Activated naive CD8-positive, alpha-beta T cell treated with anti-CD3 and anti-CD28 coated beads for 36 hours (primary cell): Measurements from ENCODE around the gene DDX54. TPM values are rescaled to one million over a fixed set of nuclear protein-coding genes. Genes with fewer than 3 reads are reported as not detected.
A peak's percentile ranks its signal among the peaks of the same experiment; 100 is the strongest.

Experiments used
- DNase-seq: peaks from one replicate; pipeline ENCODE4 v3.0.0; 2021
- H3K27ac Mint-ChIP-seq: one replicate; pipeline ENCODE4 v1.8.0; 2022; ENCODE audit warnings: mild to moderate bottlenecking, moderate library complexity, mixed read lengths
- H3K27me3 Mint-ChIP-seq: one replicate; pipeline ENCODE4 v1.8.0; 2022; ENCODE audit warnings: mild to moderate bottlenecking, mixed read lengths
- H3K36me3 Mint-ChIP-seq: one replicate; pipeline ENCODE4 v1.8.0; 2021; ENCODE audit warnings: mild to moderate bottlenecking, mixed read lengths
- H3K4me1 Mint-ChIP-seq: one replicate; pipeline ENCODE4 v1.8.0; 2021; ENCODE audit warnings: mixed read lengths
- H3K4me3 Mint-ChIP-seq: one replicate; pipeline ENCODE4 v1.8.0; 2022; ENCODE audit warnings: mild to moderate bottlenecking, moderate library complexity, mixed read lengths
- H3K9me3 Mint-ChIP-seq: one replicate; pipeline ENCODE4 v1.8.0; 2022; ENCODE audit warnings: mixed read lengths
- total RNA-seq, 2 experiments: library from RNA; stranded (reverse); gene quantifications; one replicate each; pipeline ENCODE4 v1.2.3, GENCODE V29; 2021

DDX54 gene
- total RNA-seq, 2 experiments from 2014 or later, result 136 to 145 TPM

DNA sequence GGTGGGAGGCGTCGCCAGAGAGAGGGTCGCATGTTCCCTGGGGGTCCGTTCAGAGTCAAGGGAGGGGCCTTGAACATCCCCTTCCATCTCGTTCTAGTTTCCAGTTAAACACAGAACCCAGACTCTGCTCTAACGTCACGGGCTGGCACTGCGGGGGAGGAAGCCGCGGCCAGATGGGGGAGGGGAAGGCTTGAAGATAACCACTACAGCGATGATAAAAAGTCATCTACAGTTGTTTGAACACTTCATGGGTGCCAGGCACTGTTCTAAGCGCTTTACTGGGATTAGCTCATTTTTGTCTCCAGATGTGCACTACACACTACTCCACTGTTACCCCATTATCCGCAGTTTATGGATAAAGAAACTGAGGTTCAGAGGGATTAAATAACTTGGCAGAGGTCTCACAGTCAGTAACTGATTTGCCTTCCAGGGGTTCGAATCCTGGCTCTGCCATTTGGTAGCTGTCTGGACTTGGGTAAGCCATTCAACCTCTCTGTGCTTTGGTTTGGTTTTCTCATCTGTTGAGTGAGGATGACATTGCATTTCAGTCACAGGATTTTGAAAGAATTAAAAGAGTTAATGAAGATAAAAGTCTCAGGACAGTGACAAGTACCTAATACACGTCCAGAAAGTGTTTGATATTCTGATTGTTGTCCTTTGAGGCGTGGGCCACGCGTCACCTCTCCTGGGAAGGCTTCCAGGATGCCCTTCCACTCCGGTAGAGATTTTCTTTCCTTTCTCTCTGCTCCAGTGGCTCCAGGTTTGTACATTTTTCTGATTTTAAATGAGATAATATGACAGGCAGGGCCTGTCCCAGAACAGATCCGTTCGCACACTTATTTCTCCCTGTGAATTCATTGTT, 48.9 kb downstream of the DDX54 start:
- DNase-seq, result peak; percentile 64
- peak overlapping the region; percentile 77 for H3K27ac Mint-ChIP-seq
- H3K4me3 Mint-ChIP-seq, result peak overlapping the region; percentile 69
- H3K4me1 Mint-ChIP-seq, result peaks cover 16% of the 10 kb centered on the region
- H3K27me3 Mint-ChIP-seq, result peaks cover 19% of the 10 kb centered on the region
- H3K9me3 Mint-ChIP-seq, result no peaks in the 10 kb centered on the region
- no peaks in the 10 kb centered on the region for H3K36me3 Mint-ChIP-seq

DNA sequence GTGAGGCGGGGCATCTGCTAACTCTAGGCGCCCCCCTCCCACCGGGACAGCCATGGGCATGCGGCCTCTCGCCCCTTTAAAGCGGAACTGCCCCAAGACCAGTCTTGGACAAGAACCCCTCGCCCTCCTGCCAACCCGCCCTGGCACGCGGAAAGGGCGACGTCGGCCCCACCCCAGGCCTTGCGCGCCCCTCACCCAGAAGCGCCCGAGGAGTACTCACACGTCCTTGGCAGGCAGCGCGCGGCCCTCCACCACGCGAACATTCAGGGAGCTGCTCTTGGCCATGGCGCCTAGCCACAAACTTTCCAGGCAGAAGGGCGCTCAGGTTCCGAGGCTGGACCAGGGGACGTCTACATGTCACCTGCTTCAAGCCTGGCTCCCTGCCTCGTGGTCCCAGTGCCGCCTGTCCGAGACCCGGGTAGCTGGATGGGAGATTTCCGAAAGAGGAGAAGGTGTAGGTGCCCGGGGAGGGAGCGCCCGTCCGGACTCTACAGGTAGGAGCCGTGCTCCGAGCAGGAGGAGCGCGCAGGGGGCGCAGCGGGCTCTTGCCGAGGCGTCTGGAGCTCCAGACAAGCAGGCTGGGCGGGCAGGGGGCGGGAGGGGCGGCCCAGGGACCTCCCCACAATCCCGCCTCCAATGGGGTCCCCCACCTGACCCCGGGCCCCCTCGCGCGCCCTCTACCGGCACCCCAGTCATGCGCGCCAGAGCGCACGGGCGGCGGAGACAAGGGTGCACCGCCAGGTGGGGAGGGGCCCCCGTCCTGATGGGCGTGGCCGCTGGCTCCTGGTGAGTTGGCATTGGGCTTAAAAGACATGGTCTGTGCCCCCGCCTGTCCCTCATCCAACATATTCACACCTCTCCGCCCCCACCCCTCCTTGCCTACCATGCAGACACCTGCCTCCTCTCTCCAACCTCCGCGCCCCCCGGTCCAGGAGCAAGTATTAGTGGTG, 49.8 kb downstream of the DDX54 start, which contains the start of gene RASAL1:
TSS of gene RASAL1 (minus strand) at position 584 of the 950 bp plus-strand sequence. CDS start at position 285, 299 bp downstream.
- Mint-ChIP-seq H3K36me3 (no peaks in the 10 kb centered on the region), H3K9me3 (no peaks in the 10 kb centered on the region), H3K27ac (peak within 1 kb of the TSS; percentile 77), H3K4me1 (peaks cover 16% of the 10 kb centered on the region), H3K27me3 (peaks cover 19% of the 10 kb centered on the region), H3K4me3 (peak within 1 kb of the TSS; percentile 72)
- peak; percentile 88 for DNase-seq

DNA sequence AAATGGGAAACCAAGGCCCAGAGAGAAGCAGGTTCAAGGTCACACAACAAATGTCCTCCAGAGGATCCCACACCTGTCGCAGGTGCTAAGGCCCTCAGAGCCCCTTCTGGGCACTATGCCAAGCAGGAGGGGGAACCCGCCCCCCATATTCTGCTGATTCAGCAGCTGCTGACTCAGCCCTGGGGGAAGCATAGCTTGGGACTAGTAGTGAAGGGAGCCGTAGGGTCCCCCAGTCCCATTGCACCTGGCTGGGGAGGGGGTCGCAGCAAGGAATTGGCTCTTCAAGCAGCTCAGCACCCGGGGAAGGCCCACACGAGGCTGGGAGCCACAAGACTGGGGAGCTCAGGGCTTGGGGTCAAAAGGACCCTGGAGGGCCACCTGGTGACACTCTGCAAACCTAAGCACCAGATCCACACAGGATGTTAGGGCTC, 50.7 kb downstream of the DDX54 start:
- H3K9me3 Mint-ChIP-seq, result no peaks in the 10 kb centered on the region
- H3K27ac Mint-ChIP-seq, result no peak overlapping the region
- no peak for DNase-seq
- peak overlapping the region; percentile 72 for H3K4me3 Mint-ChIP-seq
- peaks cover 19% of the 10 kb centered on the region for H3K27me3 Mint-ChIP-seq
- H3K36me3 Mint-ChIP-seq, result no peaks in the 10 kb centered on the region
- peaks cover 18% of the 10 kb centered on the region for H3K4me1 Mint-ChIP-seq

DNA sequence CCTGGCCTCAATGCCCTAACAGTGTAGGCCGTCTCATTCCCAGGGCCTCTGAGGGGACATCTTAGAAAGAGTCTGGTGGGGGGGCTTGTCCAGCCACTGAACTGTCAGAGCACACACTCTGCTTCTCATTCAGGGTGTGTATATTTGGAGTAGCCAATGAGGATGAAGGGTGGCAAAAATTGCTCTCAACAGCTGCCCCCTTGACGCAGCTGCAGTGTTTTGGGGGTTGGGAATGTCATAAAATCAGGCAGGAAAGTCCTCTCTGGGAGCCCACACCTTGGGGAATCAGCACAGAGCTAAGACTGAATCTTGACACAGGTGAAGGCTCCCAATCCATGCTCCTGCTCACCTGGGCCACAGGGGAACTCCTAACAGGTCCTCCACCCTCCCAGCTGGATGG, 51.2 kb downstream of the DDX54 start:
- DNase-seq, result no peak
- no peaks in the 10 kb centered on the region for H3K36me3 Mint-ChIP-seq
- no peak overlapping the region for H3K27ac Mint-ChIP-seq
- H3K27me3 Mint-ChIP-seq, result peaks cover 19% of the 10 kb centered on the region
- H3K4me3 Mint-ChIP-seq, result no peak overlapping the region
- peaks cover 19% of the 10 kb centered on the region for H3K4me1 Mint-ChIP-seq
- H3K9me3 Mint-ChIP-seq, result no peaks in the 10 kb centered on the region

DNA sequence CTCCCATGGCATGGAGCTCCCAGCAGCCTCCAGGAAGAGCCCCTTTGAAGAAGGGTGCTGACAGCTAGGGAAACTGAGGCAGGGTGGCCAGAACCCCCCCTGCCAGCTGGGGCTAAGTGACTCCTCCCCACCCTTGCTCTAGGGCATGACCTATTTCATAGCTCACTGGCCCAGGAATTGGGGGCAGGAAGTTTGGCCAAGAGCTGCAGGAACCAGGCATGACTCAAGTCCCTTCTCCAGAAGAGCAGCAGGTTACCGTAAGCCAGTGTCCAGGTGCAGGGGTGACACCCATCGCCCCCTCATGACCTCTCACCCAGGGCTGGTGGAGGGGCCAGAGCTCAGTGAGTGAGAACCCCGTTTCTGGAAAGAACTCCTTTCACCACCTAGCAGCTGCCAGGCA, 51.6 kb downstream of the DDX54 start:
- Mint-ChIP-seq H3K27ac (no peak overlapping the region), H3K4me3 (no peak overlapping the region), H3K27me3 (peaks cover 19% of the 10 kb centered on the region), H3K36me3 (no peaks in the 10 kb centered on the region), H3K4me1 (peaks cover 19% of the 10 kb centered on the region), H3K9me3 (no peaks in the 10 kb centered on the region)
- no peak for DNase-seq

DNA sequence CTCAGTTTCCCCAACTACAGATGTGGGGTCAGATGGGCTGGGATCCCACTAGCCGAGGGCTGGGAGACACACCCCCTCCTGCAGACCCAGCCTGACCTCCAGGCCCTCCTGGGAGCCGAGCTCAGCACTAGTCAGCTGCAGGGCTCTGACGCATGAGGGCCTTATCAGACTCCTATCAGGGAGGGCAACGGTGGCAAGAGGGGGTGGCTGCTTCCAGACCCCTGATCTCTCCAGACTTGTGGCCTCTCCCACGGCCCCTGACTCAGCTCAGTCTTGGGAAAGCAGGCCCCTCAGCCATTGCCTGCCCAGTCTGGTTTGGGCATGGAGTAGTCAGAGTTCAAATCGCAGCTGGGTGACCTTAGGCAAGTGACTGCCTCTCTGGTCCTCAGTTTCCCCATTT, 52.2 kb downstream of the DDX54 start:
- Mint-ChIP-seq H3K27ac (no peak overlapping the region), H3K36me3 (no peaks in the 10 kb centered on the region)
- no peak for DNase-seq

DNA sequence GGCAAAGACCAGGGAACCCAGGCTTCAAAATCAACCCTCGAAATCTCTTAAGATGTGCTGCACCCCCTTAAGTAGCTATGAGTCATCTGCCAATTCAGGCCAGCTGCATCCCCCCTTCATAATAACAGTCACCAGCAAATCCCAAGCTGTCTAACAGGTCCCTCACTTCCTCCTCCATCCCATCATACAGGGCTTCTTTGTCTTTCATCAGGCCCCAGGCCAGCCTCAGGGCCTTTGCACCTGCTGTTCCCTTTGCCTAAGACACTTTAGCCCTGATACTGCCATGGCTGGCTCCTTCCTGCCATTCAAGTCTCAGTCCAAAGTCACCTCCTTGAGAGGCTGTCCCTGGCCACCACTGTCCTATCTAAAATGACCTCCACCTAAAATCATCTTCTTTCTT, 53.7 kb downstream of the DDX54 start:
- Mint-ChIP-seq H3K4me1 (peaks cover 16% of the 10 kb centered on the region), H3K36me3 (no peaks in the 10 kb centered on the region), H3K27me3 (peaks cover 12% of the 10 kb centered on the region), H3K27ac (no peak overlapping the region), H3K4me3 (no peak overlapping the region), H3K9me3 (no peaks in the 10 kb centered on the region)
- DNase-seq, result no peak

More for the DNA sequence above, 52.2 kb downstream of the DDX54 start:
- no peak overlapping the region for H3K4me3 Mint-ChIP-seq
- H3K27me3 Mint-ChIP-seq, result peaks cover 19% of the 10 kb centered on the region
- peaks cover 19% of the 10 kb centered on the region for H3K4me1 Mint-ChIP-seq
- no peaks in the 10 kb centered on the region for H3K9me3 Mint-ChIP-seq

DNA sequence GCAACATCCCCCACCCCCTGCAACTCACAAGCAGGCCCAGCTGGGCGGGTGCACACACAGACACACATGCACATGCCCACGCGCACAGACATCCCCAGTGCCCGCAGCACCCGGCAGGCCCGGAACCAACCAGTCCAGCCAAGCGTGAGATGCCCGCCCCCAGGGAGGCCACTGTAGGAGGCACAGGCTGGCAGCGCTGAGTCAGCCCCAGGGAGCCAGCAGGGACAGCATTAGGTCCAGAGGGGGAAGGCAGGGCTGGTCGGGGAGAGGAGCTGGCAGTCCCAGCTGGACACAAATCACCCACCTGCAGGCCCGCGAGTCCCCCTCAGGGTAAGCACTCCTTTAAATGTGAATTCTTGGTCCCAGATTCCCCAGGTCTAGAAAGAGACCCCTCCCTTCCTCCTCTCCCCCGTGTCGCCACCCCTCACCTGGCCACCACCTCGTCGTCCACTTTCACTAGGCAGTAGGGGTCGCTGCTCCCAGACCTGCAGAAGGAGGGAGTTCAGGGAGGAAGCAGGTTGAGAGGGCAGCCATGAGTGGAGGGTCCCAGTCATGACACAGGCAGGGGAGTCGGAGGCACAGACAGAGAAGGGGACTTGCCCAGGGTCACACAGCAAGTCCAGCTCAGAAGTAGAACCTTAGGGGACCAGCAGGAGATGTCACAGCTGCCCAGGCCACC, 54.7 kb downstream of the DDX54 start:
- Mint-ChIP-seq H3K27ac (no peak overlapping the region), H3K4me1 (peaks cover 7% of the 10 kb centered on the region), H3K27me3 (peaks cover 4% of the 10 kb centered on the region), H3K36me3 (no peaks in the 10 kb centered on the region), H3K9me3 (no peaks in the 10 kb centered on the region), H3K4me3 (no peak overlapping the region)
- no peak for DNase-seq

DNA sequence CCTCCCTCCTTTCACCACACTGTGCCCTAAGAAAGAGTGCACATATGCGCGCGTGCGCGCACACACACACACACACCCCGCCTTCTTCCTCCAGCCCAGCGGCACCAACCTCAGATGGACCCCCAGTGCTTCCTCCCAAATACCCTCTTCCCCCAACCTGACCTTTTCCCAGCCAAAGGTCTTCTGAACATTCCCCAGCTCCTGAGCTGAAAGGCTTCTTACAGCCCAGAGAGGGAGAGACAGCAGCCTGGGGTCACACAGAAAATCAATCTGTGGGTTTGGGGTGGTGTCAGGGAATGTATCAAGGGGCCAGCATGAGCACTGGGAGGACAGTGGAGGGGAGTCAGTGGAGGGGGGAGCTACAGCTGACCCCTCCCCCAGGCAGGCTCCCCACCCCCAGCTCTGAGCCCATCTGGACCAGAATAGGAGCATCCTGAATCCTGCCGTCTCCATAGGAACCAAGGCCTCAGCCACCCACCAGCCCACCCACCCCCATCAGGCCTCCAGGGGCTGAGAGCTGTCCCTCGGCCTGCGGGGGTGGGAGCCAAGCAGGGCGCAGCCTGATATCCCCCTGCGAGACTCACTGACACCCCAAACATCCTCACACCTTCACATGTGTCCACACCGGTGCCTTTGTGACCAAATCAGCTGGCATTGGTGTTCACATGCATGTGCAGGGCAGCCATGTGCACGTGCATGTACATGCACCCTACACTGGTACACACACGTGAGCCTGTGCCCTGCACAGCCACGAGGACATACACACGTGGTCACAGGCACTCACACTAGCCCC, 55.4 kb downstream of the DDX54 start:
- H3K9me3 Mint-ChIP-seq, result no peaks in the 10 kb centered on the region
- no peak overlapping the region for H3K27ac Mint-ChIP-seq
- H3K27me3 Mint-ChIP-seq, result peaks cover 3% of the 10 kb centered on the region
- no peaks in the 10 kb centered on the region for H3K36me3 Mint-ChIP-seq
- peaks cover 4% of the 10 kb centered on the region for H3K4me1 Mint-ChIP-seq
- DNase-seq, result no peak
- H3K4me3 Mint-ChIP-seq, result no peak overlapping the region

DNA sequence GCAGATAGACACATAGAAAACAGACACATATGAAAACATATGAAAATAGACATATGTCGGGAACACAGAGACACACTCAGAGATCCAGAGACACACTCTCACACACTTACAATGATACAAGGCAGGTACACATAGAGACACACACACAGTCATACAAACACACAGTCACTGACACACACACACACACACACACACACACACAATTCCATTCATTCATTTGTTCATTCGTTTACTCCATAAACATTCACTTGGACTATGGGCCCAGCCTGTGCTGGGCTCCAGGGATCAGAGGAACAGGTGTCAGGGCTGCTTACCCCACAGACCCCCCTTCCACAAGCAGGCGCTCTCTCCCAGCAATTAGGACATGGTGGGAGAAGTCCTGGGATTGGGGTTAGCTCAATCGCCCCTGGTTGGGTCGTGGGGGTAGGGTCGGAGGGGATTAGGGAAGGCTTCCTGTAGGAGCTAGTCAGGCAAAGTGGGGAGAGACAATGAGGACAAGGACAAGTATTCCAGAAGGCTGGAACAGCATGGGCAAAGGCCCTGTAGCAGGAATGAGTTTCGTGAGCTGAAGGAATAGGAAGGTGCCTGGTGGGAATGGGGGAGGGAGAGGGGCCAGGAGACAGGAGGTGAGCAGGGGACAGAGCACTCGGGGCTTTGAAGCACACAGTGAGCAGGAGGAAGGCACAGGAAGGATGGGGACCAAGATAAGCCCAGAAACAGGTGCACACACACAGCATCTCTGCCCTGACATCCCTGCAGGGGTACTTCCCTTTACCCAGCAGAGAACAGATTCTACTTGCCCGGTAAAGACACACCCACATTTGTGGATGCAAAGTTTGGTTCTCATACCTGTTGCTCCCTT, 56.2 kb downstream of the DDX54 start:
- no peaks in the 10 kb centered on the region for H3K27me3 Mint-ChIP-seq
- H3K4me3 Mint-ChIP-seq, result no peak overlapping the region
- DNase-seq, result no peak
- H3K36me3 Mint-ChIP-seq, result no peaks in the 10 kb centered on the region
- peaks cover 3% of the 10 kb centered on the region for H3K4me1 Mint-ChIP-seq
- no peak overlapping the region for H3K27ac Mint-ChIP-seq
- H3K9me3 Mint-ChIP-seq, result no peaks in the 10 kb centered on the region

DNA sequence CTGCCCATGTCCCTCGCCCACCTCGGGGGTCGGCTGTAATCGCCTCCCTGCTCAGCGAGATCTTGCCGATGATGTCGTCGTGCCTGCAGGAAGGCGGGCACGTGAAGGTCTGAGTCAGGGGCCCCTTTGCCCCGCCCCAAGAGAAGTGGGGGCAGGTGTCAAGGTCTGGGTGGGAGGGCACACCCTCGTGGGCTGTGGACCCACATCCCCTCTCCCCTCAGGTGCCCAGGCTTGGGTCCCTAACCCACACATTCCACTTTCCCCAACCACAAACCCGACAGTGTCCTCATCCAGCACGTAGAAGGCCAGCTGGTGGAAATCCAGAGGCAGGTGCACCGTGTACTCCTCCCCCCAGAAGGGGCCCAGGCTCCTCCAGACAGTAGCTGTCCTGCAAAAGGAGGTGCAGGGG, 57.5 kb downstream of the DDX54 start:
- H3K4me3 Mint-ChIP-seq, result no peak overlapping the region
- no peaks in the 10 kb centered on the region for H3K9me3 Mint-ChIP-seq
- H3K4me1 Mint-ChIP-seq, result peaks cover 3% of the 10 kb centered on the region
- H3K27ac Mint-ChIP-seq, result no peak overlapping the region
- no peak for DNase-seq
- H3K36me3 Mint-ChIP-seq, result peaks cover 1% of the 10 kb centered on the region
- H3K27me3 Mint-ChIP-seq, result no peaks in the 10 kb centered on the region

DNA sequence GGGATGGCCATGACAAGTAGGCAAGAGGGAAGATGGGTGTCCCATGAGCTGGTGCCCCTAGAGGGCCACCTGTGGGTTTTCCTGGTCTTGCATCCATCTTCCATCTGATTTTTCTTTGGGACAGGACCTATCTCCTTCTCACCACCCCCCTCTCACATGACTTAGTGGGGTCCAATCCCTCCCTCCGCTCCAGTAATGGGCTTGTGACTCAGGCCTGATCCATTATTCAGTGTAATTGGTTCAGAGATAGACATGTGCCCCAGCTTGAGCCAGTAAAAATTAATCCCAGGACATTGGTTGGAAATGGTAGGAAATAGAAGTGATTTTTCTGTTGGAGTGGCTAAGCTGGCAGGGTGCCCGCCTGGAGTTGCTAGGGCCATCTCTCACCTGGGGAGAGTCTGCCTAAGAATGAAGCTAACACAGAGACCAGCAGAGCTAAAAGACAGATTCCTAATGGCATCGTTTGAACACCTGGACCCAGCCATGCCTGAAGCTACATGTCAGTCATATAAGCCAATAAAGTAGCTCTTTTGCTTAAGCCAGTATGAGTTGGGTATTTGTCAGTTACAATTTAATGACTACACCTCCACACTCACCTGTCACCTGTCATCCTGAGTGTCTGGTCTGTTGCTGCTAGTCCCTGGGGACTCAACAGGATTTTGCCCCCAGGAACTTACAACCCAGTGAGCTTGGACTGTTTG, 64.5 kb downstream of the DDX54 start:
- no peak for DNase-seq
- H3K4me1 Mint-ChIP-seq, result no peaks in the 10 kb centered on the region
- H3K9me3 Mint-ChIP-seq, result no peaks in the 10 kb centered on the region
- H3K4me3 Mint-ChIP-seq, result no peak overlapping the region
- H3K27me3 Mint-ChIP-seq, result no peaks in the 10 kb centered on the region
- H3K36me3 Mint-ChIP-seq, result peaks cover 1% of the 10 kb centered on the region
- H3K27ac Mint-ChIP-seq, result no peak overlapping the region
